DMS53 (cell line): Measurements from ENCODE around the gene PHETA2.
A peak's percentile ranks its signal among the peaks of the same experiment; 100 is the strongest.
"Not testable (repeated sequence)": the region's sequence is repeated elsewhere in the genome, so short reads cannot be mapped to it uniquely, and the experiment has no call there.

ENCODE experiments used
- DNase-seq: peaks from one replicate; lab custom pipeline; 2025; lab: John Stamatoyannopoulos, UW

PHETA2 gene

DNA sequence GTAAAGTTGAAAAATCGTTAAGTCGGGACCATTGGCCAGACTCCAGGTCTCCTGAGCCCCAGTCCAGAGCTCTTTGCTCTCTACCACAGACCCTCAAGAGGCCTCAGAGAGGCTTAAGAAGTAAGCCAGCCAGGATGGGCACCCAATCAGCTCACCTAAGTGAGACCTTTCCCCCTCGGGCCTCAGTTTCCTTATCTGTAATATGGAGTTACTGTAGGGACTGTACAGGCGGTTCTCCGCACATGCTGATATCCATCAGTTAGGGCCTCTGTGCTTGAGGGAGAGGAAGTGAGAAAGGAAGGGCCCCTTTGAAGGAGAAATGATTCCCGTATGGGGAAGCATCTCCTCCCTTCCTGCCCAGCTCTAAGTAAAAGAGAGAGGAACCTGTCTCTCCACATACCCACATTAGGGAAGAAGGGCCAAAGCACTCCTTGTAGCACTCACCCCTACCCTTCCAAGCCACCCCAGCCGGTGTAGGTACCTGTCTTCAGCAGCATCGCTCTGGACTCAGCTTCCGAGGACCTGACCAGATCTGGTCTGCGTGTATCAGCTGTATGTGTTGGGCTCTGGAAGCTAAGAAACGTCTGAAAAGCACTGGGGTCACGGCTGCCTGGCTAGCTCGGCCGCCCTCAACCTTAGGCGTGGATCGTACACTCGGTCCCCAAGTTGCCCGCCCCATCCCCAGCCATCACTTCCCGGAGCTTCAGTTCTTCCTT lies 4.1 kb upstream of the PHETA2 start:
- DNase-seq: no peak

DNA sequence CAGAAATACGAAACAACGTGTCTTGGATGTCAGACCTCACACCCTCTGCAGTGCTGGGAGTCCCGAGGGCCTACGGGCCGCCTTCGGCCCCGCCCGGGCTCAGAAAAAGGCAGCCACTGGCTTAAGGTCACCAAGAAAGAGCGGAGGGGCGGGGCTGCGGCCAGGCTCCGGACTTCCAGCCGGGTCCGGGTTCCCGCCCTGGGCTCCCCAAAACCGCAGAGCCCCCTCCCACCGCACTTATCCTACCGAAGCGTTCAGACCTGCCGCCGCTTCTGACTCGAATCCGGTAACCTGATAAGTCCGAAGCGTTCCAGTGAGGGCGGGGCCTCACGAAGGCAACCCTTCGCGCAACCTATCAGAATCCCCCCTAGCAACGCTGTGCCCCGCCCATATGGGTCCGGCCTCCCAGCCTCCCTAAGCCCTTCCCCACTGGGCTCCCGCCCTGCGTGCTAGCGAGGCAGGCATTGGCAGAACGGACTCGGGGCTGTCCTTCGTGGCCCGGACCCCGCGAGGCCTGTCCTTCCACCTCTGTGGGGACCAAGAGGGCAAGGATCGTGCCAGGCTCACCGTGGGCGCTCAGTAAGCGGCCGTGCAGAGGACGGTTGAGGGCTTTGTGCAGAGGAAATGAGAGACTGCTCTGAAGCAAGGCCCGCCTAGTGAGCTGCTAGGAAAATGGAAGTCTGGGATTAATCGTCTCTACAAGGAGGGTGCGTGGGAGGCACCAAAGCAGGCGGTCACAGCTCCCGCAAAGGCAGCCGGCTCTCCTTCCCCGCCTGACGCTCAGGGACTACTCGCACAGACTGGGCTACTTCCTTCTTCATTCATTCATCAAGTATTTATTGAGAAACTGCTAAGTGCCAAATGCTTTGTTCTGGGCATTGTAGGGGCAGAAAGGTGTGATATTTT lies 3.3 kb upstream of the PHETA2 start, which contains the start of gene NAGA:
TSS of gene NAGA (minus strand) at position 296 of the 906 bp plus-strand sequence. CDS start 515 bp downstream, outside the sequence.
- DNase-seq: peak; percentile 97

DNA sequence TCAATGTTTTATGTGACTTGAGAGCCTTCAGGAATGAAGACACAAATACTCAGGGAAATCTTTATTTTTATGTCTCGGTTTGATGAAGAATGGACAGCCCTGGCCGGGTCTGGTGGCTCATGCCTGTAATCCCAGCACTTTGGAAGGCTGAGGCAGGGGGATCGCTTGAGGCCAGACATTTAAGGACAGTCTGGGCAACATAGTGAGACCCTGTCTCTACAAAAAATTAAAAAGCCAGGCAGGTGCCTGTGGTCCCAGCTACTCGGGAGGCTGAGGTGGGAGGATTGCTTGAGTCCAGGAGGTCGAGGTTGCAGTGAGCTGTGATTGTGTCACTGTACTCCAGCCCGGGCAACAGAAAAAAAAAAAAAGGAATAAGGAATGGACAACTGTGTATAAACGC lies 2.5 kb upstream of the PHETA2 start:
- not testable (repeated sequence) for DNase-seq

DNA sequence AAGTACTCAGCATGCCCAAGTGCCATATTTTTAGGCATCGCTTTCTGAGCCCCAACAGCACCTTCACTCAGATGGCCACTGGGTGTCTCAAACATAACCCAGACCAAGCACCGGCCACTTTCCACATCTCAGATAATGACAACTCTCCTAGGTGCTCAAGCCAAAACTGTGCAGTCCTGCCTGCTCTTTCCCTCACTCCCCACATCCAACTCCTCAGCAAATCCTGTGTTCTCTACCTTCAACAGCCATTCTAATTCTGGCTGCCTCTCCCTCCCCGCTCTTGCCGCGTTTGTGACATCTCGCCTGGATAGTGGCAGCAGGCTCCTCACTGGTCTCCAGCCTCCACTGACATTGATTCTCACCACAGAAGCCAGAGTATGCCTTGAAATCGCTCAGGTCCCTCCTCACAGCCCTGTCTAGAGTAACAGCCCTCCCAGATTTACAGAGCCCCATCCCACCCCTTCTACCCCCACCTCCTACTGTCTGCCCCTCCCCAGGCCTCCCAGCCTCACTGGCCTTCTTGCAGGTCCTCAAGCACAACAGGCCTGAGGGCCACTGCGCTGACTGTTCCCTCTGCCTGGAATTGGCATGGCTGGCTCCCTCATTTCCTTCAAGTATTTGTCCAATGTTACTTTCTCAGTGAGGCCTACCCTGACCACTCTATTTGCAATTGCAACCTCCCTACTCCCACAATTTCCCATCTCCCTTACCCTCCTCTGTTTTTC lies 1.3 kb upstream of the PHETA2 start:
- peak; percentile 21 for DNase-seq

DNA sequence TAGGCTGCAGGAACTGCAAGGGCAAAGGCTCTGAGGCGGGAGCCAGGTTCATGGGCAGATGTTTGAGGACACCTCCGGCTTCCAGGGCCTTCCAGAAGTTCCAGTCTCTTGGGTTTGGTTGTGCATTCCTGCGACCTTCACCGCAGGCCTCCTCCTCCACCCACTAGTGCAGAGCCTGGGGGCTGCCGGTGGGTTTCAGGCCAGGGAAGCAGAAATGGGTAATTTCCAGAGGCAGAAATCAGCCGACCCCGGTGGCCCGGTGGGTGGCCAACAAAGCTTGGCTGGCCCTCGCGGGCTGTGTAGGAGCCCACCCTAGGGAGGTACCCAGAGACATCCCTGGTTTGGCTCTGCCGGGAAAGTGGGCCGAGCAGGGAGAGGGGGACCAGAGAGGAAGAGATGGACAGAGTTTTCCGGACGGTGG lies 417 bp upstream of the PHETA2 start:
- no peak for DNase-seq

DNA sequence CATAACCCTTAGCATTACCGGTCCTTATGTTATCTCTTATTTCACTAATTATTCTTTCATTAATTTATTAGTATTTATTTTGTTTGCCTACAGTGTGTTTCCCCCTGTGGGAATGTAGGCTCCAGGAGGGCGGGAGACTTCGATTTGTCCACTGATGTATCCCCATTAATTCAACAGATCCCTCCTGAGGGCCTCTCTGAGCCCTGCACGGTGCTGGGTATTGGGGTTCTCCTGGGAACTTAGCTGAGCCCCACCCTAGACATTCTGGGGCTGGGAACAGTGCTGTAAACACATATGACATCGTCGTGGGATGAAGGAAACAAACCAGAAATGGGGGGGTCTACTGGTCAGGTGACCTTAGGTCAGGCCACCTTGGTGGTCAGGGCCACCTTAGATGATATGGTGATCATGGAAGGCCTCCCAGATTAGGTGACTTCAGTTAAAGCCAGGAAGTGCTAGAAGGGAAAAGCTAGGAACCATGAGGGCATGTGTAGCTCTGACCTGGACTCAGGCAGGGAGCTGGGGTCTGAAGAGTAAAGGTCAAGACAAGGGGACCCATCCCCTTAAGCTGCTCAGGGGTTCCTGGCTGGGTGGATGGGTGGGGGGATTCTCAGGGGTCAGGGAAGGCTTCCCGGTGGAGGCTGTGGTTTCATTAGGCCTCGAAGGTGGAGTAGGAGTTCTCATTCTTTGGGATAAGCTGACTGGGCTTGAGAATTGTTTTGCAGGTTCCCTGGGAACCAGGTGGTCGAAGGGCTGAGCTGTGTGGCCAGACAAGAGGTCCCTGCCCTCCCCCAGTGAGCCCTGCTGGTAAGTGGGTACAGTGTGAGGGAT lies 1.0 kb downstream of the PHETA2 start:
- no peak for DNase-seq

DNA sequence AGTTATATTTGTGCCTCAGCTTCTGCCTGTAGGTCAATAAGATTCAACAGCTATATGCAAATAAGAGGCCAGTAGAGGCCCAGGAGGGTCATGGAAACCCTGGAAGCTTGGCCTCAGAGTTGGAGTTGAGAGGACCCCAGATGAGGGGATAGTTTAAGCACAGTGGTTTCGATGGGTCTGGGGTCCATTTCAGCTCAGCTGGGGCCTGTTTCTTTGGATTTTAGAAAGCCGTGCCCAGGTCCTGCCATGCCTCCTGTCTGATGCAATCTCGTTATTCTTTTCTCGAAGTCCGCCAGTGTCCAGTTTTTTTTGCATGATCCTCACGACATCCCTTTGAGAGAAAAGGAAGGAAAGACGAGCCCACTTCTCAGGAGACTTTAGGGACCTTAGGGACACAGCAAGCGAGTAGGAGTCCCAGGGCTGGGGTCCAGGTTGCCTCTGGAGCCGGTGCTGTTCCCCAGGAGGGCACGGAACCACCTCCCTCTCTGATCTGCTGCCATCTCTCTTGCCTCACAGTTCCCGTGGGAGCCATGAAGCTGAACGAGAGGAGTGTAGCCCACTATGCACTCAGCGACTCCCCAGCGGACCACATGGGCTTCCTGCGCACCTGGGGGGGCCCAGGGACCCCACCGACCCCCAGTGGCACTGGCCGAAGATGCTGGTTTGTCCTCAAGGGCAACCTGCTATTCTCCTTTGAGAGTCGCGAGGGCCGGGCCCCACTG lies 2.9 kb downstream of the PHETA2 start:
- no peak for DNase-seq

DNA sequence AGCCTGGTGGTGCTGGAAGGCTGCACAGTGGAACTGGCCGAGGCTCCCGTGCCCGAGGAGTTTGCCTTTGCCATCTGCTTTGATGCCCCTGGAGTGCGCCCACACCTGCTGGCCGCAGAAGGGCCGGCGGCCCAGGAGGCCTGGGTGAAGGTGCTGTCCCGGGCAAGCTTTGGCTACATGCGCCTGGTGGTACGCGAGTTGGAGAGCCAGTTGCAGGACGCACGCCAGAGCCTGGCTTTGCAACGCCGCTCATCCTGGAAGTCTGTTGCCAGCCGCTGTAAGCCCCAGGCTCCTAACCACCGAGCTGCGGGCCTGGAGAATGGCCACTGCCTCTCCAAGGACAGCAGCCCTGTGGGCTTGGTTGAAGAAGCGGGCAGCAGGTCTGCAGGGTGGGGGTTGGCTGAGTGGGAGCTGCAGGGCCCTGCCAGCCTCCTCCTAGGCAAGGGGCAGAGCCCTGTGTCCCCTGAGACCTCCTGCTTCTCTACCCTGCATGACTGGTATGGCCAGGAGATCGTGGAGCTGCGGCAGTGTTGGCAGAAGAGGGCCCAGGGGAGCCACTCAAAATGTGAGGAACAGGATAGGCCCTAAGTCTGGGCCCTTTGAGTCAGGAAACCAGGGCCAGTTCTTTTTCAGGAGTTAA lies 3.6 kb downstream of the PHETA2 start:
- no peak for DNase-seq

DNA sequence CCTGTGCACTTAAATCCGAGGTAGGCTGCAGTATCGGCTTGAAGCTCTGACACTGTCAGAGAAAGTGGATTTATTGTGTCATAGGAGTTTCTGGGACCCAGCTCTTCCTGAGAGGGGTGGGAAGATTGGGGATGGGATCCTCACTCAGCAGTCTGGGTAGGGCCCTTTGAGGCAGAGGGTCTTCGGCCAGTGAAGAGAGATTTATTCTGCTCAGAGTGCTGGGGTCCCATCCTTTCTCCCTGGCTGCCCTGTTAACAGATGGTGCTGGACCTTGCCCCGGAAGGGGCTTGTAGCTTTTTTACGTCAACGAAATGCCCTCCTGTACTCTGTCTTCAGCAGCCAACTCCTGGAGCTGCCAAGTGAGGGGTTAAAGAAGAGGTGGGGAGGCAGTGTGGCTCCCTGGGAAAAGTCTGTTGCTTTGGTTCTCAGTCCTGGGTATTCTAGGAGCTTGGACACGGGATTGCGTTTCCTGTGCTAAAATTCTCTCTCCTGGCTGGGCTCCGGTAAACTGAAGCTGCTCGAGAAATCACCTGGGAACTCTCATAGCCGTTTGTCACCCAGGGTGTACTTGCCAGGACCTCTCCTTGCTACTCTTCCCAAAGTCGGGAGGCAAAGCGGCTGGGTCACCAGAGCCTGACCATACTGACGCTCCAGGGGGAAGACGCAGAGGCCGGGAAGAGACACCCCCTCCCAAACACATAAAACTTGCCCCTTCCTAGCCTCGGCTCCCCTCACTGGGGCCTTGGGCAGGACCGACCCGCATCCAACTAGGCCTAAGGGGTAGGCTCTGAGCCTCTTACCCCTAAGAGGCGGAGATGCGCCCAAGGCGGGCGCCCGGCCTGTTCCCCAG lies 4.6 kb downstream of the PHETA2 start:
- DNase-seq: peak; percentile 53

DNA sequence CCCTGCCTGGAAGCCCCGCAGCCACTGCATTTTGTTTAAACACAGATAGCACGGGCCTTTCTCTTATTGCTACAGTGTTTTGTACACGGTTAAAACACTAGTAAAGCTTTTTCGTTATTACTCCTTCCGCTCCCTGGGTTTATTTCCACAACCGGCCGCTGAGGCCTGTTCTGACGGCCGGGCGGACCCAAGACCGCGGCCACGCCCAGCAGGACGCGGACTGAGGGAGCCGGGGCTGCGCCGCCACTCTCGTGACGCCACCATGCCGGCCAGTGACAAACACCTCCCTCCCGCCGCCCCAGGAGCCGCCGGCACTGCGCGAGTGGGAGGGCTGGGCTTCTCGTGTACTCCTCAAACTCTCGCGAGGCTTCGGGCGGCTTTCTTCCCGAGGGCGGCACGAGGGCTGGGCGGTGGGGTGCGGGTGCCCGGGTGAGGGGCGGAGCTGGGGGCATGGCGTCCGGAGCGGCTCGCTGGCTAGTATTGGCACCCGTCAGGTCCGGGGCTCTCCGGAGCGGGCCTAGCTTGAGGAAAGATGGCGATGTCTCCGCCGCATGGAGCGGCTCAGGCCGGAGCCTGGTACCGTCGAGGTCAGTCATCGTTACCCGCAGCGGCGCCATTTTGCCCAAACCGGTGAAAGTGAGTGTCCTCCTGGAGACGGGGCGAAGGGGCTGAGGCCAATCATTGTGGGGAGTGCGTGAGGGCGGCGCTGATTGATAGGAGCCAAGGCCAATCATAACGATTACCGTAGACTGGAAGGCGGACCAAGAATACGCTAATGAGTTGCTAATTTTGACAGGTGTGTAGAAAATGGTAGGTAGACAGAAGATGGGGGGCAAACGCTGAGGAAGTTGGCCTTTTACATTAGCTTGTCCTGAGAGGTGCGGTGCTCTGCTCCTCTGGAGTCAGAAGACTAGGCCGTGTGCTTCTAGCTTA lies 5.5 kb downstream of the PHETA2 start, which contains the start of gene SMDT1:
TSS of gene SMDT1 (plus strand) at position 382 of the 933 bp plus-strand sequence. CDS start at position 451, 69 bp downstream.
- peak; percentile 99 for DNase-seq

DNA sequence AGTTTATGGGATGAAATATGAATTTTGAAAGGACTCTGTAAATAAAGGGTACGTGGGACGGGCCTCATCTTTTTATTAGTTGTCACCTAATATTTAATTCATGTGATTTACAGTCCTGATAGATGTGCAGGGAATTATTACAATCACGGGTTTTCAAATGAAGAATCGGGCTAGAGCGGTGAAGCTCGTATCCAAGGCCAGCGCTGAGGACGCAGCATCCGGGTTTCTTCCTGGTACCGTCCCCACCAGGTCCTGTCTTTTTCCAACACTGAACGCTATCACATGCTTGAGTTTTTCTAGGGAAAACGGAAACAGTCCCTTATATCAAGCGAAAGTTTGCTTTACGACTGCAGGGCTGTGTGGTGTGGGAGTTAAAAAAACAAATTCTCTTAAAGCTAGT lies 6.2 kb downstream of the PHETA2 start:
- DNase-seq: peak; percentile 71

DNA sequence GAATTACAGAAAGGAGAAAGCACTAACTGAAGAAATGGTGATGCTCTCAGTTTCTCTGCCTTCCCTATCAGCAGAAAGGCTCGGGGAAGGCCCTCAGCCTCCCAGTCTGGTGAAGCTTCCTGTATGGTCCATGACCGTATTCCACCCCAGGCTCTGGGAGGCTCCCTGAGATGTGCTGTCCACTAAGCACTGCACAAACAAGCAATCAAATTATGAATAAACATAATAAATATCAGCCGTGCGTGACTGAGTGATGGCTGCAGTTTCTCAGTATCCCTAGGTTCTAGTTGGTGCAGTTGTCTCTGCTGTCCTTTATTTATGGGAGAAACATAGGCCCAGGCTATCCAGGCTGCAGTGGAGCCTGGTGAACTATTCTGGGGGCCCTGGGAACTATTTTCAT lies 9.1 kb downstream of the PHETA2 start:
- DNase-seq: peak; percentile 24

DNA sequence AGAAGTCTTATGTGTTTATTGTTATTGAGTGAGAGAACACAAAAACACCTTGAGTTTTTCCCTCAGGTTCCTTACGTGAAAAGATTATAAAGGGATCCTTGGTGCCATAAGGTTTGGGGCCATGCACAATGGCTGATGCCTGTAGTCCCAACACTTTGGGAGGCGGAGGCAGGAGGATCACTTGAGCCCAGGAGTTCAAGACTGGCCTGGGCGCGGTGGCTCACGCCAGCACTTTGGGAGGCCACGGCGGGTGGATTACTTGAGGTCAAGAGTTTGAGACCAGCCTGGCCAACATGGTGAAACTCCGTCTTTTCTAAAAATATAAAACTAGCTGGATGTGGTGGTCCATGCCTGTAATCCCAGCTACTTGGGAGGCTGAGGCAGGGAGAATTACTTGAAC lies 10.8 kb downstream of the PHETA2 start:
- DNase-seq: no peak

DNA sequence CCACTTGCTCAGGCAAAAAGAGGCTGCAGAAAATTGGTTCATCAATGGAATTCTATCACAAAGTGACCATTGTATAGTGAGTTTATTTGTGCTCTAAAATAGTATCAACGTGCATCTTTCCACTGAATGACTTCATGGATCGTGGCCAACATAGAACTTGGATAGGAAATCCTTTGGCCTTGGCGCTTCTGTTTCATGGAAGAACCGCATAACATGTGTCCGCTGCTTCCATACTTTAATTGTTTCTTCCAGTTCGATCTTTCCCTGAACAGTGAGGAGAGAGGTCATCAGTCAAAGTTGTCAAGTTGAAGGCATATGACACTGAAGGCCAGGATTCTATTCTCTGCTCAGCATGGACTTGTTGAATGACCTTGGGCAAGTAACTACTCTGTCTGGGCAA lies 12.0 kb downstream of the PHETA2 start:
- DNase-seq: no peak

DNA sequence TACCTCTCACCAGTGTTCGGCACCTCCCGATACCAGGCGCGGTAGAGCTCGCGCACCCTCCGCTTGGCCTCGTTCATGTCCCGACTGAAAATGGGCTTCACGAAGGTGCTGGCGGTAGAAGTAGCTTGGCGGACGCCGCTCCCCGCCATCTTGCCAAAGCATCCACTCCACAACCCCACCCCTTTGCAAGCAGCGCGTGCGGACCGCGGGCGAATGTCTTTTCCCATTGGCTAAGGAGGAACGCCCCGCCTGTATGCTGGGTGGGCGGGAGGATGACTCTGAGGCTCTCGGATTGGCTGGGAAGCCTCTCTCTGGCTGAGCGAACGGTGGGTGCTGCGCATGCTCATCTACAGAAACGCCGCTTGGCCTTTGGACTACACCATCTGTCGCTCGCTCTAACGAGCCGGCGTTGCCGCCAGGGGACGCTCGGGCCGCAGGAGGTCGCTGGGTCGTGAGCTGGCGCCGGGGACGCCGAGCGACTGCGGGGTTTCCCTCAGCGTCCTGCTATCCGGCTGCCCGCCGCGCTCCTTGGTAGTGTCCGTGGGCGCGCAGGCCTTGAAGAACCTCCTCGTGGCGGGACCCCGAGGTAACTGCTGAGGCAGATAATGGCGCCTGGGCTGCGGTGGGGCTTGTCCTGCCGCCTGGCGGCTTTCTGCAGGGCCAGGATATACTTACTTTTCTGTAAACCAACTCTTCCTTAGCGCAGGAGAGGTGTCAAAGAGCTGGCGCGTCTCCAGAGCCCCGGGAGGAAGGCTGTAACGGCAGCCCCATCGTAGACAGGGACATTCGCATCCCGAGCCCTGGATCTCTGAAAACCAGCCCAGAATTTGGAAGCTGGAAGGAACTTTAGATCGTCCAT lies 16.8 kb downstream of the PHETA2 start, which contains the start of gene NDUFA6:
TSS of gene NDUFA6 (minus strand) at position 177 of the 859 bp plus-strand sequence. CDS start at position 149, 28 bp downstream.
- peak; percentile 99 for DNase-seq

DNA sequence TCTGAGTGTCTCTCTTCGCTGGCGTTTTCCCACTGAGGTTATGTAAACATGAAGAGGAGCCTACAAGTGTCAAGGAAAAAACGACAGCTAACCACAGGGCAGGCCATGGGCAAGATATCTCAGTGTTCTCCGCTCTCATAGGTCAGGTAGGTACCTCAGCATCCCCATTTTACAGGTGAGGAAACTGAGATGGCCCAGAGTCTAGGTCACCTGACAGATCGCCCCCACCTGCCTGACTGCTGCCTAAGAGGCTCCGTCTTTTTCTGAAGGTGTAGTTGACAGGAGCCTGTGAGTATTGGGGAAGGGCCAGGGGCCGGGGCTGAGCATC lies 17.4 kb downstream of the PHETA2 start:
- no peak for DNase-seq

DNA sequence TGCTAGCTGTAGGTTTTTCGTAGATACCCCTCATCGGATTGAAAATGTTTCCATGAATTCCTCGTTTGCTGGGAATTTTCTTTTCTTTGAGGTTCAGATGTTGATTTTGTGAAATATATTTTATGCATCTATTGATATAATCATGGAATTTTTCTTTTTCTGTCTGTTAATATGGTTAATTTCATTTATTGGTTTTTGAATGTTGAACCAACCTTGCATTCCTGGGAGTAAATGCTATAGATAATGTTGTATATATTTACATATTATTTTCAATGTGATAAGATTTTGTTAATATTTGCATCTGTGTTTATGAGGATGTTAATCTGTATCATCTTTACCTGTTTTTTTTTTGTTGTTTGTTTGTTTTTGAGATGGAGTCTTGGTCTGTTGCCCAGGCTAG lies 27.2 kb downstream of the PHETA2 start:
- no peak for DNase-seq
